Activated CD4-positive, alpha-beta T cell treated with anti-CD3 and anti-CD28 coated beads, Interleukin-2, amount 50 U/mL, for 4 hours (primary cell): Measurements from ENCODE around the gene BCL2L13.
"Not testable (repeated sequence)": the region's sequence is repeated elsewhere in the genome, so short reads cannot be mapped to it uniquely, and the experiment has no call there.

Experiments used
- DNase-seq, 2 experiments: peaks; one replicate each; pipeline ENCODE4 v3.0.0-alpha.2; 2020

Gene BCL2L13

GRCh38 chr22:17637490-17638181, 921 bp upstream of the BCL2L13 start:
- DNase-seq = no peak

- no peak for DNase-seq
These were observed 450 bp upstream of the BCL2L13 start for GRCh38 chr22:17638182-17638431.

- no peak for DNase-seq
These were observed 737 bp downstream of the BCL2L13 start for GRCh38 chr22:17639247-17639741.

GRCh38 chr22:17641269-17641668, 2.7 kb downstream of the BCL2L13 start:
- DNase-seq = no peak

- not testable (repeated sequence) for DNase-seq
These were observed 3.8 kb downstream of the BCL2L13 start for GRCh38 chr22:17642357-17642756.

- DNase-seq = no peak
These were observed 8.9 kb downstream of the BCL2L13 start for GRCh38 chr22:17647452-17647851.

- DNase-seq = no peak
These were observed 9.4 kb downstream of the BCL2L13 start for GRCh38 chr22:17647991-17648390.

GRCh38 chr22:17648569-17648968, 10.0 kb downstream of the BCL2L13 start:
- no peak for DNase-seq

GRCh38 chr22:17655289-17655688, 16.7 kb downstream of the BCL2L13 start:
- DNase-seq = no peak

- DNase-seq = no peak
These were observed 18.4 kb downstream of the BCL2L13 start for GRCh38 chr22:17656870-17657395.

- DNase-seq = no peak
These were observed 26.0 kb downstream of the BCL2L13 start for GRCh38 chr22:17664414-17665055.

- no peak for DNase-seq
These were observed 26.7 kb downstream of the BCL2L13 start for GRCh38 chr22:17665248-17665647.

- no peak for DNase-seq
These were observed 27.3 kb downstream of the BCL2L13 start for GRCh38 chr22:17665854-17666253.

- not testable (repeated sequence) for DNase-seq
These were observed 33.0 kb downstream of the BCL2L13 start for GRCh38 chr22:17671521-17672092.

GRCh38 chr22:17672417-17672991, 33.9 kb downstream of the BCL2L13 start:
- DNase-seq = no peak

GRCh38 chr22:17674152-17674551, 35.6 kb downstream of the BCL2L13 start:
- DNase-seq = no peak

GRCh38 chr22:17675584-17675983, 37.0 kb downstream of the BCL2L13 start:
- DNase-seq = no peak

- no peak for DNase-seq
These were observed 40.3 kb downstream of the BCL2L13 start for GRCh38 chr22:17678817-17679385.

- no peak for DNase-seq
These were observed 45.7 kb downstream of the BCL2L13 start for GRCh38 chr22:17684245-17684644.

GRCh38 chr22:17692841-17693240, 54.3 kb downstream of the BCL2L13 start:
- DNase-seq = no peak

GRCh38 chr22:17694193-17694592, 55.6 kb downstream of the BCL2L13 start:
- DNase-seq = no peak

GRCh38 chr22:17694752-17695151, 56.2 kb downstream of the BCL2L13 start:
- no peak for DNase-seq

GRCh38 chr22:17695986-17696385, 57.4 kb downstream of the BCL2L13 start:
- no peak for DNase-seq
